A673 (cell line): ENCODE data around the gene KCNMA1. TPM values are rescaled to one million over a fixed set of nuclear protein-coding genes. Genes with fewer than 3 reads are reported as not detected.

Experiments used
- BruUV-seq: library from RNA; stranded (reverse); fragments of 400-500 nt; replicated peaks from 2 replicates; lab custom pipeline; 2021; lab: Mats Ljungman, UMichigan
- CTCF ChIA-PET: fragments of 300-600 bp; sonication (Branson Sonifier 250); formaldehyde crosslinking; loops from one replicate; lab custom pipeline; 2022; ENCODE audit warnings: antibody characterized with exemption; lab: Charles Lee
- POLR2A ChIA-PET: fragments of 300-600 bp; sonication (Branson Sonifier 250); formaldehyde crosslinking; loops from one replicate; lab custom pipeline; 2022; ENCODE audit warnings: antibody characterized with exemption; ENCODE audit not compliant: low non-redundant PET; lab: Charles Lee
- DNase-seq: peaks from one replicate; pipeline ENCODE4 v3.0.0-alpha.2; 2015; ENCODE audit warnings: low spot score
- H3K27ac ChIP-seq: fragments of 200-600 bp; sonication (generic); 2 replicates; pipeline ENCODE4 v1.5.1; 2016; ENCODE audit warnings: mixed run types, low read depth, mild to moderate bottlenecking, mixed read lengths, antibody characterized with exemption, low read length; ENCODE audit not compliant: poor library complexity, severe bottlenecking
- H3K27me3 ChIP-seq: fragments of 200-600 bp; sonication (generic); replicated peaks from 2 replicates; pipeline ENCODE4 v1.6.1; 2017; ENCODE audit warnings: mixed run types, low read depth, mild to moderate bottlenecking, mixed read lengths, antibody characterized with exemption, low read length; ENCODE audit not compliant: insufficient read depth, poor library complexity
- H3K36me3 ChIP-seq: fragments of 200-600 bp; sonication (generic); 2 replicates; pipeline ENCODE4 v1.6.1; 2016; ENCODE audit warnings: mixed run types, mild to moderate bottlenecking, mixed read lengths, antibody characterized with exemption, low read length; ENCODE audit not compliant: insufficient read depth, poor library complexity, severe bottlenecking
- H3K4me1 ChIP-seq: fragments of 200-600 bp; sonication (generic); 2 replicates; pipeline ENCODE4 v1.6.1; 2017; ENCODE audit warnings: mixed run types, mild to moderate bottlenecking, mixed read lengths, antibody characterized with exemption, low read length; ENCODE audit not compliant: insufficient read depth, poor library complexity, severe bottlenecking
- H3K4me3 ChIP-seq: fragments of 200-600 bp; sonication (generic); 2 replicates; pipeline ENCODE4 v1.5.1; 2016; ENCODE audit warnings: low read depth, mixed run types, mild to moderate bottlenecking, mixed read lengths, low read length; ENCODE audit not compliant: poor library complexity, severe bottlenecking
- H3K9me3 ChIP-seq: fragments of 200-600 bp; sonication (generic); 2 replicates; pipeline ENCODE4 v1.6.1; 2016; ENCODE audit warnings: mixed run types, low read depth, mild to moderate bottlenecking, mixed read lengths, antibody characterized with exemption, low read length; ENCODE audit not compliant: poor library complexity, severe bottlenecking
- CTCF ChIP-seq: fragments of 300-800, 200-600 bp; sonication (generic); conservative IDR thresholded peaks from 2 replicates; pipeline ENCODE4 v1.5.1; 2017; ENCODE audit warnings: low read depth, mild to moderate bottlenecking, antibody characterized with exemption, low read length, moderate library complexity, mixed read lengths
- EZH2 ChIP-seq: fragments of 200-600 bp; sonication (generic); IDR thresholded peaks from 2 replicates; pipeline ENCODE4 v1.6.1; 2017; ENCODE audit warnings: borderline replicate concordance, low read depth, mild to moderate bottlenecking, mixed read lengths, antibody characterized with exemption, low read length; ENCODE audit not compliant: poor library complexity, severe bottlenecking
- intact Hi-C: fragments of 100-400 bp; cut with micrococcal nuclease; formaldehyde crosslinking; loops from one replicate; pipeline ENCODE4 v1.10.0; 2022; ENCODE audit not compliant: unreplicated experiment
- total RNA-seq: library from RNA; stranded (reverse); gene quantifications from 2 replicates; pipeline ENCODE4 v1.2.3, GENCODE V29; 2021

KCNMA1 gene
- total RNA-seq, 1 experiment from 2014 or later: 0.84 TPM

- no peaks in the 10 kb centered on the region for H3K4me1 ChIP-seq
- ChIA-PET POLR2A (interaction anchor here (0.6 kb wide), 1 partner anchor 22 kb away, joined by 4 read pairs; no protein-coding TSS in a partner anchor), CTCF (no interaction called here)
- BruUV-seq: no TSS peak
- TF ChIP-seq CTCF (no peak), EZH2 (no peak)
- H3K36me3 ChIP-seq: no peaks in the 10 kb centered on the region
- DNase-seq: no peak
- H3K27me3 ChIP-seq: no peaks in the 10 kb centered on the region
- intact Hi-C loops: no loop called here
- no peak overlapping the region for H3K27ac ChIP-seq
- H3K4me3 ChIP-seq: no peak overlapping the region
- no peaks in the 10 kb centered on the region for H3K9me3 ChIP-seq
These were observed 711.8 kb downstream of the KCNMA1 start for GRCh38 chr10:76925636-76926405.

GRCh38 chr10:76922666-76923065 is 714.9 kb downstream of the KCNMA1 start:
- POLR2A ChIA-PET: no interaction called here
- H3K27ac ChIP-seq: no peak overlapping the region
- CTCF ChIA-PET: no interaction called here

GRCh38 chr10:76921383-76922010 is 716.1 kb downstream of the KCNMA1 start:
- Histone ChIP-seq H3K4me3 (no peak overlapping the region), H3K4me1 (no peaks in the 10 kb centered on the region), H3K27me3 (no peaks in the 10 kb centered on the region), H3K9me3 (no peaks in the 10 kb centered on the region), H3K36me3 (no peaks in the 10 kb centered on the region), H3K27ac (no peak overlapping the region)
- DNase-seq: no peak
- CTCF ChIA-PET: no interaction called here
- POLR2A ChIA-PET: no interaction called here
- intact Hi-C loops: no loop called here
- BruUV-seq: no TSS peak
- no peak for TF ChIP-seq CTCF
- TF ChIP-seq EZH2: no peak

More at GRCh38 chr10:76922666-76923065, 714.9 kb downstream of the KCNMA1 start:
- H3K9me3 ChIP-seq: no peaks in the 10 kb centered on the region
- H3K36me3 ChIP-seq: no peaks in the 10 kb centered on the region
- no peaks in the 10 kb centered on the region for H3K4me1 ChIP-seq
- H3K4me3 ChIP-seq: no peak overlapping the region
- BruUV-seq: no TSS peak
- TF ChIP-seq EZH2: no peak
- no peak for TF ChIP-seq CTCF
- no peaks in the 10 kb centered on the region for H3K27me3 ChIP-seq
- no peak for DNase-seq
- intact Hi-C loops: no loop called here
